Measurements from ENCODE around the gene FAM83C. TPM values are rescaled to one million over a fixed set of nuclear protein-coding genes. Genes with fewer than 3 reads are reported as not detected.

Gene FAM83C
- total RNA-seq, 2 experiments from 2014 or later: not detected

- ATAC-seq (peak; percentile 47), DNase-seq (peak; percentile 34)
- ChIA-PET CTCF (interaction anchor here (1.9 to 4.6 kb wide), 2 partner anchors 17 to 24 kb away, joined by 8 to 109 read pairs; no protein-coding TSS in a partner anchor), POLR2A (interaction anchor here (1.0 kb wide), 1 partner anchor 22 kb away, joined by 3 read pairs; no protein-coding TSS in a partner anchor)
- no peak overlapping the region for H3K4me3 Mint-ChIP-seq
- H3K9me3 Mint-ChIP-seq (ENCODE audit: low read depth): no peaks in the 10 kb centered on the region
- H3K27ac Mint-ChIP-seq: peak overlapping the region; percentile 80
- intact Hi-C loops (cut with DNase I, micrococcal nuclease): loop anchor here (2.0 to 5.0 kb wide), 2 partner anchors 15 to 236 kb away; partner anchors contain the start of gene TRPC4AP (in 1 of the 2)
- H3K27me3 Mint-ChIP-seq: no peaks in the 10 kb centered on the region
- peaks cover 58% of the 10 kb centered on the region for H3K4me1 Mint-ChIP-seq
- peaks cover 6% of the 10 kb centered on the region for H3K36me3 Mint-ChIP-seq (ENCODE audit: low read depth)
Observed at GRCh38 chr20:35328095-35328685, 36.0 kb upstream of the FAM83C start.

DNA sequence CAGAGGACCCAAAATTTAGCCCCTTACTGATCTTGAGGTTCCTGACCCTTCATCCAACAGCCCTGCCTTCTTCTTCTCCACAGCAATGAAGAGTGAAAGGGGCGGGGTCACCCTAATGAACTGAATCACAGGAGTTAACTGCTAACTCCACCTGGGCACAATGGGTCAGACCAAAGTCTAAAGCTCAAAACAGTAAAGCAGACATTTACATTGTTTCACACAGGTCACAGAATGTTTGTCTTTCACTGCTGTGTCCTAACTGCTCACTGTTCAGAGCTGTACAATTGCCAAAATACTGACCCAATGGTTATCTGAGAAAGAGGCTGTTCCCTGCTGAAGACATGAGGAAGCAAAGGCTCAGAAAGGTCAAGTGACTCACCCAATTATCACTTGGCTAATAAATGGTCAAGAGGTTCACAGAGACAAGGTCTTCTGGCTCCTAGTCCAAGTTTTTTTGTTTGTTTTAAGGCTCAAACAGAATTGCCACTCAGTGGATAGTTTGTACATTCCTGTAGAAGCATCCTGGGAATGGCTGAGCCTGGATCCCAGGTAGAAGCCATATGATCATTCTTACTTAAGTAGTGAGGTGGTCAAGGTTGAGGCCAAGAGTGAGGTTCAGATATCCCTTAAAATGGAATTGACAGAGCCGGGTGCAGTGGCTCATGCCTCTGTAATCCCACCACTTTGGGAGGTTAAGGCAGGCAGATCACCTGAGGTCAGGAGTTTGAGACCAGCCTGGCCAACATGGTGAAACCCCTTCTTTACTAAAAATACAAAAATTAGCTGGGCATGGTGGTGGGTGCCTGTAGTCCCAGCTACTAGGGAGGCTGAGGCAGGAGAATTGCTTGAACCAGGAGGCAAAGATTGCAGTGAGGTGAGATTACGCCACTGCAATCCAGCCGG is 35.1 kb upstream of the FAM83C start:
- ATAC-seq (no peak), DNase-seq (no peak)
- H3K4me1 Mint-ChIP-seq: peaks cover 62% of the 10 kb centered on the region
- H3K9me3 Mint-ChIP-seq (ENCODE audit: low read depth): no peaks in the 10 kb centered on the region
- ChIA-PET POLR2A (no interaction called here), CTCF (interaction anchor here (0.7 to 1.3 kb wide), 3 partner anchors 21 to 23 kb away, joined by 4 to 5 read pairs (median 4); no protein-coding TSS in a partner anchor)
- no peak overlapping the region for H3K4me3 Mint-ChIP-seq
- peak overlapping the region; percentile 80 for H3K27ac Mint-ChIP-seq
- intact Hi-C loops (cut with DNase I, micrococcal nuclease): loop anchor here in 1 of 2 experiments (5.0 kb wide), 1 partner anchor 235 kb away; the partner anchor contains the start of gene TRPC4AP
- H3K27me3 Mint-ChIP-seq: no peaks in the 10 kb centered on the region
- peaks cover 6% of the 10 kb centered on the region for H3K36me3 Mint-ChIP-seq (ENCODE audit: low read depth)

- no peaks in the 10 kb centered on the region for H3K9me3 Mint-ChIP-seq (ENCODE audit: low read depth)
- CTCF ChIA-PET: interaction anchor here (0.9 to 1.3 kb wide), 2 partner anchors 21 to 23 kb away, joined by 4 to 5 read pairs; no protein-coding TSS in a partner anchor
- intact Hi-C loops (cut with DNase I, micrococcal nuclease): loop anchor here in 1 of 2 experiments (5.0 kb wide), 1 partner anchor 234 kb away; the partner anchor contains the start of gene TRPC4AP
- no peak for ATAC-seq
- H3K36me3 Mint-ChIP-seq (ENCODE audit: low read depth): peaks cover 6% of the 10 kb centered on the region
- H3K4me1 Mint-ChIP-seq: peaks cover 61% of the 10 kb centered on the region
- H3K27me3 Mint-ChIP-seq: no peaks in the 10 kb centered on the region
- H3K4me3 Mint-ChIP-seq: no peak overlapping the region
- DNase-seq: no peak
- no peak overlapping the region for H3K27ac Mint-ChIP-seq
- POLR2A ChIA-PET: no interaction called here
Observed at GRCh38 chr20:35326740-35327073, 34.5 kb upstream of the FAM83C start.

DNA sequence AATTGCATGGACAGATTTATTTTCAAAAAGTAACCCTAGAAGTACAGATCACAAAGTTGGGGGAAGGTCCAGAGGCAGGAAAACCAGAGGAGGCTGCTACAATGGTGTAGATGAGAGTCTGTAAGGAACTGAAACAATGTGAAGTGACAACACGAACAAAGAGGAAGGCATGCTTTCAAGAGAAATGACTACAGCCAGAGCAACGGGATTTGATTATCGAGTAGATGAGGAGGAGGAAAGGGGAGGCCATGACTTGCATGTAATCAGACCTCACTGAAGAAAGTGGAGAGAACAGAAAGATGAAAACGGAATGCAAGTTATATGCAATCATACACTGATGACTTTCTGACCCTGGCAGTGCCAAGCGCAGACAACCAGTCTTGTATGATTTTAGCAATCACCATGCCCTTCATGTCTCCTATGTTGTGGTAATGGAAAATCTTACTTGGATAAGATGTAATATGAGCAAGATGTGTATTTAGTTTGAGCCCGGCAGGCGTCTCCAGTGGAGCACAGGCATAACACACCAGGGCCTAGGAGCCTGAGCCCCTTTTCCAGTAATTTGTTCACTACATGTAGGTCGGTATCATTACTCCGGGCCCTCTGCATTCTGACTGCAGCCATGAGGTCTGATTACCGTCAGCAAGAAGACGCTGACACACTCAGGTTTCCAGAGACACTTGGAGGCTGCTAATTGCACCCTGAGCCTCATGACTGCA is 34.0 kb upstream of the FAM83C start:
- ChIA-PET POLR2A (no interaction called here), CTCF (interaction anchor here (0.9 to 1.3 kb wide), 3 partner anchors 10 to 22 kb away, joined by 3 to 5 read pairs (median 4); no protein-coding TSS in a partner anchor)
- Mint-ChIP-seq H3K27ac (peak overlapping the region; percentile 32), H3K4me3 (no peak overlapping the region), H3K36me3 (ENCODE audit: low read depth) (peaks cover 6% of the 10 kb centered on the region), H3K9me3 (ENCODE audit: low read depth) (no peaks in the 10 kb centered on the region), H3K27me3 (no peaks in the 10 kb centered on the region), H3K4me1 (peaks cover 56% of the 10 kb centered on the region)
- ATAC-seq: peak; percentile 39
- peak; percentile 41 for DNase-seq
- intact Hi-C loops (cut with DNase I, micrococcal nuclease): loop anchor here in 1 of 2 experiments (5.0 kb wide), 1 partner anchor 234 kb away; the partner anchor contains the start of gene TRPC4AP

GRCh38 chr20:35325401-35325800 is 33.2 kb upstream of the FAM83C start:
- H3K36me3 Mint-ChIP-seq (ENCODE audit: low read depth): peaks cover 10% of the 10 kb centered on the region
- no peaks in the 10 kb centered on the region for H3K27me3 Mint-ChIP-seq
- peaks cover 52% of the 10 kb centered on the region for H3K4me1 Mint-ChIP-seq
- intact Hi-C loops (cut with DNase I, micrococcal nuclease): loop anchor here in 1 of 2 experiments (5.0 kb wide), 1 partner anchor 233 kb away; the partner anchor contains the start of gene TRPC4AP
- CTCF ChIA-PET: interaction anchor here (0.6 to 0.9 kb wide), 2 partner anchors 9 to 22 kb away, joined by 3 read pairs; no protein-coding TSS in a partner anchor
- POLR2A ChIA-PET: no interaction called here
- no peaks in the 10 kb centered on the region for H3K9me3 Mint-ChIP-seq (ENCODE audit: low read depth)
- no peak overlapping the region for H3K4me3 Mint-ChIP-seq
- no peak for DNase-seq
- no peak overlapping the region for H3K27ac Mint-ChIP-seq
- ATAC-seq: no peak

DNA sequence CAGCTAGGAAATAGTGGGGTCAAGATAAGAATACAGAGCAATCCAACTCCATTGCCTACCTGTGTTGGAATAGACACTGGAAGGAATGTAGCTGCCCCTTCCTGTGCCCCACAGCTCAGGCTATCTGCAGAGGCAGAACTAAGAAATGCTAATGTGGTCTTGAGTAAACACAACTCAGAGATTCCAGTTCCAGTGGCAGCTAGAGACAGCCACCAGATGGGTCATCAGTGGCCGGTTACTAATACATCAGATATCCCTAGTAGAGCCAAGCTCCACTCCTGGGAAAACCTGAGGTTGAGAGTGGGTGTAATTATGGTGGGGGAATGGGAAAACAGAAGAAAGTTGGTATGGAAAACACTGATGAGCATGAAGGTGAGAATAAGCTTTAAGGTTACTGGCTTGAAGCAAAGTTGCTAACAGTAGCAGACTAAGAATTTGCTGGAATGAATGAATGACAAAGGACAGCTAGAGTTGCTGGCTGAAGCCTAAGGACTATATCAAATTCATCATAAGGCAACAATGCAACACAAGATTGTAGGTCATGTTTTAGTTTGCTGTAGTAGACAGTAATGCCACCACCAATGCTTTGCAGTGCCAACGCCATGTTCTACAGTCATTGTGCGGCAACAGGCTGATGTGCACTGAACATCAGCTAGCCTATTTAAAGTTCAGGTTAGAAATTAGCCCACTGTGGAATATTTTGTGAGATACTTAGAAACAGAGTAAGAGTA is 28.3 kb upstream of the FAM83C start:
- intact Hi-C loops (cut with DNase I, micrococcal nuclease): no loop called here
- no peak for DNase-seq
- Mint-ChIP-seq H3K27me3 (no peaks in the 10 kb centered on the region), H3K4me3 (no peak overlapping the region), H3K9me3 (ENCODE audit: low read depth) (no peaks in the 10 kb centered on the region), H3K36me3 (ENCODE audit: low read depth) (peaks cover 4% of the 10 kb centered on the region), H3K27ac (peak overlapping the region; percentile 41), H3K4me1 (peaks cover 31% of the 10 kb centered on the region)
- ChIA-PET POLR2A (no interaction called here), CTCF (interaction anchor here (0.6 to 2.0 kb wide), 6 partner anchors 9 to 137 kb away, joined by 3 to 6 read pairs (median 4); no protein-coding TSS in a partner anchor)
- ATAC-seq: no peak

DNA sequence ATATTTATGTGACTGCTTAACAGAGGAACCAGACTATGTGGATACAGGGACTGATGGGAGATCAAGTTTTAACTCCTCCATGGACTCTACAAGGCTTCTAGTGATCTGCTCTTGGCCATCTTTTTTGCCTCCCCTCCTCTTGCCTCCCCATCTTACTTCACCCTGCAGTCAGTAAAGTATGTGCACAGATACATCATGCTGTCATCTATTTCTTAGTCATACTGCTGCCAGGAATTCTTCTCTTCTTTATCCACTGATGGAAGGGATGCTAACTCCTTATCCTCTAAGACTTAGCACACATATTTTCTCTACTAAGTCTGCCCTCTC is 27.6 kb upstream of the FAM83C start:
- intact Hi-C loops (cut with DNase I, micrococcal nuclease): no loop called here
- CTCF ChIA-PET: interaction anchor here (0.6 to 2.0 kb wide), 2 partner anchors 12 to 137 kb away, joined by 5 to 6 read pairs; no protein-coding TSS in a partner anchor
- H3K36me3 Mint-ChIP-seq (ENCODE audit: low read depth): peaks cover 6% of the 10 kb centered on the region
- DNase-seq: no peak
- H3K4me3 Mint-ChIP-seq: no peak overlapping the region
- H3K27ac Mint-ChIP-seq: no peak overlapping the region
- ATAC-seq: no peak
- H3K9me3 Mint-ChIP-seq (ENCODE audit: low read depth): no peaks in the 10 kb centered on the region
- no peaks in the 10 kb centered on the region for H3K27me3 Mint-ChIP-seq
- H3K4me1 Mint-ChIP-seq: peaks cover 36% of the 10 kb centered on the region
- POLR2A ChIA-PET: no interaction called here

DNA sequence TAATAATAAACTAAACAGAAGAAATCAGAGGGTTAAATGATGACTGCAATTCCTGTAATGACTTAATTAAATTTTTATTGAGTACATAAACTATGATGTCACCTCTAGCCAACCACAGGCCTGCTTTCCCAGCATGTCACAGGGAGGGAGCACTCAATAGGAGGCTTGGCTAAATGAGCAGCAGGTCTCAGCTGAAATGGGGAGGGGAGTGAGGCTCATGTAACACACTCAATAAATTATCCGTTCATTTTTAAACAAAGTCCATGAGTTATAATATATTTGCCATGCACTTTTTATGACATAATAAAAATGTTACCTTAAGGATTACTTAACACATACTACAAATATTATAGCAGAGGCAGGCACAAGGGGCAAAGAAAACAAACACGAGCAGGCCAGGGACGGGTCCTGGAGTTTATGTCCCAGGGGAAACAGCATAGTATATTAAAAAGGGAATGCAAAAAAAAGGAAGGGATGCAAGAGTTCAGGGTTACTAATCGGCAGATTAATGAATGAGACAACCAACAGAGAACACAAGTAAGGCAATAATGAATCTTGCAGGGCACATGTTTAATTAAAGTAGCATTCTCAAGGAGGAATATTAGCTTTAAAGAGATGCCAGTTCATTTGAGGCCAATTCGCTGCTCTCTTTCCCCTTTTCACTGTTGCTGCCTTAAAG is 27.1 kb upstream of the FAM83C start:
- ChIA-PET CTCF (interaction anchor here (0.6 to 2.0 kb wide), 4 partner anchors 12 to 117 kb away, joined by 4 to 8 read pairs (median 5); no protein-coding TSS in a partner anchor), POLR2A (no interaction called here)
- ATAC-seq: no peak
- intact Hi-C loops (cut with DNase I, micrococcal nuclease): no loop called here
- Mint-ChIP-seq H3K27me3 (no peaks in the 10 kb centered on the region), H3K9me3 (ENCODE audit: low read depth) (no peaks in the 10 kb centered on the region), H3K4me3 (no peak overlapping the region), H3K27ac (no peak overlapping the region), H3K36me3 (ENCODE audit: low read depth) (peaks cover 6% of the 10 kb centered on the region), H3K4me1 (peaks cover 41% of the 10 kb centered on the region)
- DNase-seq: no peak

- POLR2A ChIA-PET: no interaction called here
- H3K4me3 Mint-ChIP-seq: no peak overlapping the region
- H3K9me3 Mint-ChIP-seq (ENCODE audit: low read depth): no peaks in the 10 kb centered on the region
- CTCF ChIA-PET: interaction anchor here (0.6 to 2.0 kb wide), 5 partner anchors 11 to 118 kb away, joined by 3 to 8 read pairs (median 5); no protein-coding TSS in a partner anchor
- intact Hi-C loops (cut with DNase I, micrococcal nuclease): no loop called here
- H3K4me1 Mint-ChIP-seq: peaks cover 45% of the 10 kb centered on the region
- H3K27ac Mint-ChIP-seq: peak overlapping the region; percentile 8
- H3K27me3 Mint-ChIP-seq: no peaks in the 10 kb centered on the region
- peaks cover 8% of the 10 kb centered on the region for H3K36me3 Mint-ChIP-seq (ENCODE audit: low read depth)
- no peak for DNase-seq
- peak; percentile 42 for ATAC-seq
Observed at GRCh38 chr20:35318502-35319157, 26.4 kb upstream of the FAM83C start.

Measured in activated CD4-positive, alpha-beta T cell treated with anti-CD3 and anti-CD28 coated beads for 36 hours (primary cell).